Erythroblast (primary cell): ENCODE results near the gene CNNM4.

Source experiments
- DNase-seq, 2 experiments: peaks; one replicate each; lab custom pipeline; 2025; lab: John Stamatoyannopoulos, UW
- GATA1 ChIP-seq: IDR thresholded peaks from 2 replicates; pipeline ENCODE4 v1.6.1; 2011; ENCODE audit warnings: low read depth, mild to moderate bottlenecking, control low read depth, low read length, moderate library complexity
- POLR2A ChIP-seq: IDR thresholded peaks from 2 replicates; pipeline ENCODE4 v1.6.1; 2011; ENCODE audit warnings: mild to moderate bottlenecking, low read length

CNNM4 gene

GRCh38 chr2:96830044-96830562 lies 69.4 kb downstream of the CNNM4 start:
- TF ChIP-seq GATA1: no peak
- TF ChIP-seq POLR2A: no peak
- no peak for DNase-seq

DNA sequence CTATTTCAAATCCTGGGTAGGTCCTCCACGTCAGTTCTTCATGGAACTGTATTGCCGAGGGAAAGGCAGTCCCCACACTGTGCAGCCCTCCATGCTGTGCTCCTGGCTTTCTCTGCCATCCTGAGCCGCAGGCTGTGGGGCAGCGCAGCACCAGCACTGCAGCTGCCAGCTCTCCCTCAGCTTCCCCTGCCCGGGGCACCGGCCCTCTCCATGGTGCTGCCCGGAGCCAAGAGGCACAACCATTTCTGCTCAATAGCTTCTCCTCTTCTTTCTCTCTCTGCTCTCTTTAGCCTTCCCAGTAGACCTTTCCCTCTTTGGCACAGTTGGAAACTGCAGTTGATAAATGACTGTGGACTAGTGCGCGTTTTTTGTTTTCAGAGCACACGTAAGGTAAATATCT lies 71.0 kb downstream of the CNNM4 start:
- DNase-seq: no peak
- TF ChIP-seq GATA1: no peak
- no peak for TF ChIP-seq POLR2A

- no peak for TF ChIP-seq POLR2A
- TF ChIP-seq GATA1: no peak
- DNase-seq: no peak
Measured at GRCh38 chr2:96832408-96832753, 71.7 kb downstream of the CNNM4 start.

DNA sequence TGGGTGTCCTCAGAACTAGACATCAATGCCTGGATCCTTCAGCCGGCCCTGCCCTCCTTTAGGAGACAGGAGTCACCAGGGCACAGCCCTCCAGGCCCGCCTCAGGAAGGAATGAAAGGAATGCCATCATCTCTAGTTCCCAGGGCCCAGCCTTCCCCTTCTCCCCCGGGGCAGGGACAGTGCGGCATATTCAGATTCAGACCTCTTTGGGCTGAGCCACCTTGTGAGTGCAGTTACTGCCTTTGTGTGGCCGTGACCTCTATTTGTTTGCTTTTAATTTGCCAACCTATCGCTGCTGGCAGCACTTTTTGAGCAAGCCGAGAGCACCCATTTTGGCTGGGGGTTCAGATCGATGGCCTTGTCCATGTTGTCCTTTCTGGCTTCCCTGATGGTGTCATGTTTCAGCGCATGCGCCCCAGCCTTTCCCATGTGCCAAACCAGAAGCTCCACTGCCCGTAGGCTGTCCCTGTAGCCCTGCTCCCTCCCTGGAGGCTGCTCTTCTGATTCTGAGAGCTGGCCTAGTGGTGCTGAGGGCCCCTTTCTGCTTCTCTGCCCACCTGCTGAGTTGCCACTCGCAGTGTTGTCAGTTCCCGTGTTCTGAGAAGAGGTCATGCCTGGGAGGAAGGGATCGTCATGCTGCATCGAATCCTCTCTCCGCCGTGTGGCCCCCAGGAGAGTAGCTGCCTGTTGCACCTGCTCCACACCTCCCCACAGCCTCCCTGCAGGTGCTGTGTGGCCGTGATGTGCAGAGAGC lies 72.2 kb downstream of the CNNM4 start:
- TF ChIP-seq POLR2A: no peak
- TF ChIP-seq GATA1: no peak
- no peak for DNase-seq

GRCh38 chr2:96835830-96836229 lies 75.1 kb downstream of the CNNM4 start:
- no peak for TF ChIP-seq GATA1
- TF ChIP-seq POLR2A: no peak
- DNase-seq: no peak

DNA sequence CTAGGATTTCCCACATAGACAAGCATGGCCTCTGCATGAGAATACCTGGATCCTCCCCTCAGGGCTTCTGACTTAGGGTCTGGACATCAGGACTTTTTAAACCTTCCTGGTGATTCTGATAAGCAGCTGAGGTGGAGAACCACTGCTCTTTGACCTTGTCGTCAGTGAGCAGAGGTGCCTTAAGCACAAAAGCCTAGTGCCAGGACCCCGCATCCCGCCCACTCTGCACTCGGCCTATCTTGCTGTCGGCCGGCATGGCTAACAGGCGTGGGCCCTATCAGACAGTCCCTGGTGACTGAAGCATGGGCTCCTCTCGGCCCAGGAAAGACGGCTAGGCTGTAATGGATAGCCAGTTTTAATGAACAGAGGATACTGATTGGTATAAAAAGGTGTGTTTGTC lies 76.9 kb downstream of the CNNM4 start:
- DNase-seq: no peak
- TF ChIP-seq POLR2A (no peak), GATA1 (no peak)

DNA sequence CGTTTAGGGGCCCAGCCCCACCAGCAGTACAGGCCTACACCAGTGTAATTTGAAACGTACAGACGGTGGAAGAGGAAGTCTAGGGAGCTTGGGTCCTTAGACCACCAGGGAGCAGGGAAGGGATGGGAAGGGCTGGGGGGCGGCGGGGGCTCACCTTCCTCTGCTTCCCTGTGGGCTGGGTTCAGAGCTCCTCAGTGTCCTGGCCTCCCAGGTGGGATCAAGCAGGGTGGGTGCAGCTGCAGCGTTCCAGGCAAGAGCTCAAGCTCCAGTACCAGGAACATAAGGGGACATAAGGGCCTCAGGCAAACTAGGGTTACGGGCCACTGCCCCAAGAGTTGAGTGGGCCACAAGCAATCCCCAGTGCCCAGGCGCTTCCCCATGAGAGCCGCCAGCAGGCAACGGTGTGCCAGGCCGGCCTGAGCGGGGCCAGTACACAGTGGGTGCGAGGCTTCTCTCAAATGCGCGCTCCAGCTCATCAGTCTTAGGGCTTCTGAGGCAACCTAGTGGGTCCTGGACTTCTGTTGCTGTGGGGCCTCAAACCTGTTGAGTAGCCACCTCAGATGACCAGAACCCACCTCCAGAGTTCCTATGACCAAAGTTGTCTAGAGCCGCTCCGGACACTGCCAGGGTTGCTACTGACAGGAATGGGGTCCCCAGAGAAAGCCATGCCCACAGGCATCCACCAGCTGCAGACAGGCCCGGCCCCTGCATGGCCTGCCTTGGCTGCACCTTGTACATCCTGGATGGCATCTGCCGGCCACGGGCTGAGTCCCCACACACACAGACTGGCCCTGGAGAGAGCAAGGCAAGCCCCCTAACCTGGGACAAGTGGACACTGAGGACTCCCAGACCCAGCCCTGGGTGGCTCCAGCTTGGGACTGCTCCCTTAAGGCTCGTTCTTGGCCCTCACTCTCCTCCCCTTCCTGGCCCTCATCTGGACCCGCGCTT lies 77.9 kb downstream of the CNNM4 start:
- no peak for TF ChIP-seq POLR2A
- TF ChIP-seq GATA1: no peak
- no peak for DNase-seq

GRCh38 chr2:96839293-96839874 lies 78.7 kb downstream of the CNNM4 start:
- no peak for TF ChIP-seq POLR2A
- TF ChIP-seq GATA1: no peak
- peak in 1 of 2 experiments; percentile 34 for DNase-seq

GRCh38 chr2:96839875-96840850 lies 79.5 kb downstream of the CNNM4 start:
- TF ChIP-seq POLR2A: no peak
- no peak for TF ChIP-seq GATA1

GRCh38 chr2:96841701-96842495 lies 81.2 kb downstream of the CNNM4 start:
- DNase-seq: no peak
- no peak for TF ChIP-seq GATA1
- no peak for TF ChIP-seq POLR2A

More at GRCh38 chr2:96839875-96840850, 79.5 kb downstream of the CNNM4 start:
- no peak for DNase-seq

DNA sequence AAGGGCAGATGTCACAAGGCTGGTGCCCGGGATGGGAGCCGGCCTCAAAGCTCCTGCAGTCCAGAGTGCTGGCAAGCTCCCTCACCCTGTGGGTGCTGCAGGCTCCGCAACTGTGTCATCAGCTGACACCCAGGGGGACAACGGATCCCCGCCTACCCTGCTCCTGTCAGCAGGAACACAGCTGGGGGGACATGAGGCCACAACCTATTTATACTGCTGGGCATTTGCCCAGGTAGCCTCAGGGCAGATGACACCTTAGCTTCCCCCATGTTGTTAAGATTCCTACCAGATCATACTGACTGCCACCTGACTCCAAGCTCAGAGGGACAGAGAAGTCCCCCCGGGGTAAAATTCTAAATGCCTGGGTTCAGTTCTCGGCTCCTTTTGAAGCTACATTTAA lies 81.9 kb downstream of the CNNM4 start:
- no peak for TF ChIP-seq POLR2A
- TF ChIP-seq GATA1: no peak
- DNase-seq: no peak
